Suprapubic skin (tissue), 4 donors: ENCODE data around the gene MIR17HG. TPM values are rescaled to one million over a fixed set of nuclear protein-coding genes. Genes with fewer than 3 reads are reported as not detected.

Experiments
- DNase-seq, 2 donors: peaks; one replicate each; pipeline ENCODE4 v3.0.0-alpha.2; 2019; ENCODE audit warnings: low spot score in 2 of 2
- H3K27ac ChIP-seq: fragments of 200-600 bp; sonication (generic); one replicate; pipeline ENCODE4 v1.5.1; 2019
- H3K27me3 ChIP-seq: fragments of 200-600 bp; sonication (generic); one replicate; pipeline ENCODE4 v1.5.1; 2019
- H3K36me3 ChIP-seq: fragments of 200-600 bp; sonication (generic); one replicate; pipeline ENCODE4 v1.5.1; 2019
- H3K4me1 ChIP-seq: fragments of 200-600 bp; sonication (generic); one replicate; pipeline ENCODE4 v1.5.1; 2019
- H3K4me3 ChIP-seq: fragments of 200-600 bp; sonication (generic); one replicate; pipeline ENCODE4 v1.5.1; 2019; ENCODE audit warnings: mild to moderate bottlenecking
- H3K9me3 ChIP-seq: fragments of 200-600 bp; sonication (generic); one replicate; pipeline ENCODE4 v1.5.1; 2019
- CTCF ChIP-seq, 2 donors: fragments of 200-600 bp in 1 of 2; fragments of 450-650 bp in 1 of 2; sonication (generic) in 1 of 2; IDR thresholded peaks; one replicate each; pipeline ENCODE4 v1.5.1; 2016 to 2019; ENCODE audit warnings: antibody characterized with exemption in 2 of 2, mild to moderate bottlenecking in 1 of 2, moderate library complexity in 1 of 2
- EP300 ChIP-seq: sonication (generic); formaldehyde crosslinking; IDR thresholded peaks from one replicate; pipeline ENCODE4 v1.6.1; 2017; ENCODE audit warnings: antibody characterized with exemption
- POLR2A ChIP-seq, 2 donors: fragments of 450-650 bp; IDR thresholded peaks; one replicate each; pipeline ENCODE4 v1.6.1; 2017; ENCODE audit warnings: antibody characterized with exemption in 2 of 2, mild to moderate bottlenecking in 2 of 2, moderate library complexity in 2 of 2
- POLR2AphosphoS5 ChIP-seq, 3 donors: sonication (generic); formaldehyde crosslinking; IDR thresholded peaks; one replicate each; pipeline ENCODE4 v1.6.1; 2017; ENCODE audit warnings: antibody characterized with exemption in 3 of 3
- WGBS: methylation state at CpG from one replicate; pipeline ENCODE4 v1.1.5; 2018; 5-methylcytosine and 5-hydroxymethylcytosine counted together
- total RNA-seq, 4 donors: library from RNA; depleted of rRNA; stranded (reverse); fragments of >200 nt; gene quantifications; one replicate each; pipeline ENCODE4 v1.1.0, GENCODE V29; 2016

The MIR17HG gene
- total RNA-seq, 4 donors from 2014 or later = 4.0 to 12.8 (median 4.2) TPM

GRCh38 chr13:91323349-91323748, 24.1 kb upstream of the MIR17HG start:
- no peak for TF ChIP-seq POLR2AphosphoS5 (IDR thresholded peaks at IDR 0.05)
- TF ChIP-seq EP300 = no peak
- no peak for TF ChIP-seq CTCF (IDR thresholded peaks at IDR 0.05)
- no peak for TF ChIP-seq POLR2A (IDR thresholded peaks at IDR 0.05)
- Histone ChIP-seq H3K4me1 (no peaks in the 10 kb centered on the region), H3K27me3 (peaks cover 6% of the 10 kb centered on the region), H3K27ac (no peak overlapping the region), H3K9me3 (no peaks in the 10 kb centered on the region), H3K36me3 (no peaks in the 10 kb centered on the region), H3K4me3 (no peak overlapping the region)
- 84% methylated on average over 3 of the region's 3 CpGs for WGBS
- DNase-seq = no peak

- H3K27me3 ChIP-seq = no peaks in the 10 kb centered on the region
- H3K9me3 ChIP-seq = no peaks in the 10 kb centered on the region
- no peak overlapping the region for H3K27ac ChIP-seq
- DNase-seq = no peak
- TF ChIP-seq POLR2A (IDR thresholded peaks at IDR 0.05) (no peak), CTCF (IDR thresholded peaks at IDR 0.05) (no peak), EP300 (no peak), POLR2AphosphoS5 (IDR thresholded peaks at IDR 0.05) (no peak)
- no peak overlapping the region for H3K4me3 ChIP-seq
- no peaks in the 10 kb centered on the region for H3K36me3 ChIP-seq
- WGBS = 69% methylated on average over 7 of the region's 7 CpGs
- H3K4me1 ChIP-seq = no peaks in the 10 kb centered on the region
Measured at GRCh38 chr13:91326146-91326545, 21.3 kb upstream of the MIR17HG start.

- Histone ChIP-seq H3K27ac (no peak overlapping the region), H3K9me3 (no peaks in the 10 kb centered on the region), H3K36me3 (no peaks in the 10 kb centered on the region), H3K27me3 (no peaks in the 10 kb centered on the region), H3K4me1 (no peaks in the 10 kb centered on the region), H3K4me3 (no peak overlapping the region)
- 92% methylated on average over 1 of the region's 1 CpG for WGBS
- TF ChIP-seq POLR2AphosphoS5 (IDR thresholded peaks at IDR 0.05) (no peak), CTCF (IDR thresholded peaks at IDR 0.05) (no peak), EP300 (no peak), POLR2A (IDR thresholded peaks at IDR 0.05) (no peak)
- DNase-seq = no peak
Measured at GRCh38 chr13:91328726-91329125, 18.8 kb upstream of the MIR17HG start.

GRCh38 chr13:91329733-91330132, 17.8 kb upstream of the MIR17HG start:
- DNase-seq = no peak
- Histone ChIP-seq H3K27ac (no peak overlapping the region), H3K9me3 (no peaks in the 10 kb centered on the region), H3K4me1 (no peaks in the 10 kb centered on the region), H3K36me3 (no peaks in the 10 kb centered on the region), H3K27me3 (no peaks in the 10 kb centered on the region), H3K4me3 (no peak overlapping the region)
- TF ChIP-seq CTCF (IDR thresholded peaks at IDR 0.05) (no peak), EP300 (no peak), POLR2A (IDR thresholded peaks at IDR 0.05) (no peak), POLR2AphosphoS5 (IDR thresholded peaks at IDR 0.05) (no peak)
- WGBS = 82% methylated on average over 1 of the region's 1 CpG

- 87% methylated on average over 4 of the region's 4 CpGs for WGBS
- Histone ChIP-seq H3K36me3 (no peaks in the 10 kb centered on the region), H3K4me1 (no peaks in the 10 kb centered on the region), H3K4me3 (no peak overlapping the region), H3K9me3 (no peaks in the 10 kb centered on the region), H3K27ac (no peak overlapping the region), H3K27me3 (no peaks in the 10 kb centered on the region)
- DNase-seq = no peak
- TF ChIP-seq EP300 (no peak), CTCF (IDR thresholded peaks at IDR 0.05) (no peak), POLR2A (IDR thresholded peaks at IDR 0.05) (no peak), POLR2AphosphoS5 (IDR thresholded peaks at IDR 0.05) (no peak)
Measured at GRCh38 chr13:91331047-91331915, 16.2 kb upstream of the MIR17HG start.
